LNCAP (cell line): Measurements from ENCODE around the gene HPS1.

Experiments
- TF ChIP-seq, protein P1 (sequence below): fragments of 450-650 bp; IDR thresholded peaks from 2 replicates; pipeline ENCODE4 v1.5.1; 2017; ENCODE audit warnings: mild to moderate bottlenecking

Gene HPS1

DNA sequence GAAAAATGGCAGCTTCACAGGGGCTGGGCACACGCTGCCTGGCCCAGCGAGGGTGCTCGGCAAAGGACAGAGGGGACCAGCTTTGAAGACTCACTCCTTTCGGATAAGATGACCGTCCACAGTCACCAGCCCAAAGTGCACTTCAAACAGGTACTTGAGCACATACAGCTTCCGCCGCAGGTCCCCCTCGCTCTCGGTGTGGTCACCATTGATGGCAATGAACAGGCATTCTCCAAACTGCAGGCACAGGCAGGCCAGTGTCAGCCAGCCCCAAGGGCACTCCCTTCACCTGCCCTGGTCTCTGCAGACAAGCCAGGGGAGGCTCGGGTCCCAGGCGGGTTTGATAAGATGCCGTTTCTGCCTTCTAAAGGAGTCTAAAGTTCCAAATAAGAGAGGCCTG lies 11.6 kb downstream of the HPS1 start:
- TF ChIP-seq, protein P1, sequence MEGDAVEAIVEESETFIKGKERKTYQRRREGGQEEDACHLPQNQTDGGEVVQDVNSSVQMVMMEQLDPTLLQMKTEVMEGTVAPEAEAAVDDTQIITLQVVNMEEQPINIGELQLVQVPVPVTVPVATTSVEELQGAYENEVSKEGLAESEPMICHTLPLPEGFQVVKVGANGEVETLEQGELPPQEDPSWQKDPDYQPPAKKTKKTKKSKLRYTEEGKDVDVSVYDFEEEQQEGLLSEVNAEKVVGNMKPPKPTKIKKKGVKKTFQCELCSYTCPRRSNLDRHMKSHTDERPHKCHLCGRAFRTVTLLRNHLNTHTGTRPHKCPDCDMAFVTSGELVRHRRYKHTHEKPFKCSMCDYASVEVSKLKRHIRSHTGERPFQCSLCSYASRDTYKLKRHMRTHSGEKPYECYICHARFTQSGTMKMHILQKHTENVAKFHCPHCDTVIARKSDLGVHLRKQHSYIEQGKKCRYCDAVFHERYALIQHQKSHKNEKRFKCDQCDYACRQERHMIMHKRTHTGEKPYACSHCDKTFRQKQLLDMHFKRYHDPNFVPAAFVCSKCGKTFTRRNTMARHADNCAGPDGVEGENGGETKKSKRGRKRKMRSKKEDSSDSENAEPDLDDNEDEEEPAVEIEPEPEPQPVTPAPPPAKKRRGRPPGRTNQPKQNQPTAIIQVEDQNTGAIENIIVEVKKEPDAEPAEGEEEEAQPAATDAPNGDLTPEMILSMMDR: no peak

DNA sequence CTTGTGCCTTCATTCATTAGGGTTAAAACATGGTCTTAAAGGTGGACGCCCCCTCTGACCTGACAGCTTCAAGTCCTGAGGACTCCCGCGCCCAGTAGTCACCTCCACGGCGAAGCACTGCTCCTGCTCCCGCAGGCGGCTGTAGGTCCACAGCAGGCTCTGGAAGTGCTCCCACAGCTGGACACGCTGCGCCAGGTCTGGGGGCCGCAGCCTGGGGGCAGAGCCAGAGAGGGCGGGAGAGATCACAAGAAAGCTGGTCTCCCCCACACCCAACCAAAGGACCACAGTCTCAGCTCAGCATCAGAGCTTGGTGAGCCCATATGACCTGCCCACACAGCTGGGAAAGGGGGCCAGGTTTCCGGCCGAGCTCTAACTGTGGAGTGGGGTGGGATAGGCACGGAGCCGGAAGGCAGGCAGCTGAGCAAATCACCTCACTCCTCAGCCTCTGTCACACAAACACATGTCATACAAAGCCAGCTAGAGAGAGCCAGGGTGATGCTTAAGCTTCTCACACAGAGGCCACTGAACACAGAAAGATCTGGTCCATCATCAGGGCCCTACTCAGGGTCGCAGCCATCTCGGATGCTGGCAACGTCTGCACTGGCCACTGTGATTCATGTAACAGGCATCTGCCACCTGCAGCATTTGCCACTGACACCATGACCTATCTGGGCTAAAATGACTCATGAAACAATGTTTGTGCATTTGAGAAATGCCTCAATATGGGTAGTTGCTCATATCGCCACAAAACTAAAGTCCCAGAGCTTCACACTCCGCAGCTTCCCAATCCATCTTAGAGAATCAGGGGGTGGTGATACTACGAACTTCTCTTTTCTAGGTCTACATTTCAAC lies 12.6 kb downstream of the HPS1 start:
- TF ChIP-seq, protein P1: no peak

DNA sequence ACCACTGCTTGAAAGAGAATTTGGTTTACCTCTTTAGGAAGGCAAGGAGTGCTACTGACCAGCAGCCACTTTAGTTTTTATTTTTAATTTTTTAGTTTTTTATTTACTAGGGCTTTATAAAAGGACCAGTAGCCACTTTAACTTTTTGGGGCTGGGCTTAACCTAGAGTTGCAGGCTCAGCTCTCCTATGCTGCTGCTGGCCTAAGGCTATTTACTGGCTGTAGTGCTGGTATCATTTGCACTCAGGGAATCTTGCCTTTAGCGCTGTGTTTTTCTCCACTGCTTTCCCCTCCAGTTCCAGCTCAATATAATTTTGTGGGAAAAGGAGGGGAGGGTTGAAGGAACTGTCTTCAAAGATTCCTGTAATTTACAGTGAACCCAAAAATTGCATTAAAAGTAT lies 13.4 kb downstream of the HPS1 start:
- TF ChIP-seq, protein P1: no peak

DNA sequence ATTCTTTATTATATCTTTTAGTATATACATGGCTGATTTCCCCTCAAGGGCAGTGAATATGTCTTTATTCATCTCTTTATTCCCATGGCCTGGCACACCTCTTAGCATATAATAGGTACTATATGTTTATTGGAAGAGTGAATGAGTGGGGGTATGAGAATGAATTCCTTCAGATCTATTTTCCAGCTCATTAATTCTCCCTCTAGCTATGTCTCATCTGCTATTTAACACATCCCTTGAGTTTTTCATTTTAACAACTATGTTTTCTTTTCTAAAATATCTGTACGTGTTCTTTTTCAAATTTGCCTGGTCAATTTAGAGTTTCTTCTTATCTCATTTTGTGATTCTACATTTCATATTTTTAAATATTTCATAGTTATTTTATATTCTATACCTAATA lies 14.4 kb downstream of the HPS1 start:
- TF ChIP-seq, protein P1: no peak

DNA sequence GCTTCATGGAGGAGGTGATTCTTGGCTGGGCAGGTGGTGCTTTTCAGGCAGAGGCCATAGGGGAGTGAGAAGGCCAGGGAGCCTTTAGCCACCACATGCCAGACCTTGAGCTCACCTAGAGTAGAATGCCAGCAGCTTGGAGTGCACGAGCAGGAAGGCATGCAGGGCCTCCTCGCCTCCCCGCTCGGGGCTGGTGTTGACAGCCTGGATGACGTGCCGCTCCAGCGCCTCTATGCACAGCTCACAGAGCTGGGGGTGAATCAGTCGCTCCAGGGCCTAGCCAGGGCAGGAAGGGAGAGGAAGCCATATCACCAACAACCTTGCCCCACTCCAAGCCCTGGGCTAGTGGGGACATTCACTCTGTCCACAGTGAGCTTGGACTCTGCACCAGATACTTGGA lies 15.7 kb downstream of the HPS1 start:
- TF ChIP-seq, protein P1: no peak

DNA sequence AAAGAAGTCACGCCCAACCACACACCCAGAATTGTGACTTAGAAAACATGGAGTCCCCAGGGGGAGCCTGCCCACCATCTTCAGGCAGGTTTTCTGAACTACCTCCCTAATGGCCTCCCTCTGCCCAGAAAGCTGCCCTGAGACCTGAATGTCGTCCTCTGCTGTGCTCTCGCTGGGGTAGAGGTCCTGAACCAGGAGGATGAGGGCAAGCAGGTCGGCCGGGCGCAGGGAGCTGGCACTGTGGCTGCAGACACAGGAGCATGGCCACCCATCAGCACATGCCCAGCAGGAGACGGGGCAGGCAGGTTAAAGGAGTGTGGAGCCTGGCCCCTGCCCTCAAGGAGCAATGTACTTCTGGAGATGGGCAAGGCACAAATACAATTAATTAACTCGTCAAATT lies 16.3 kb downstream of the HPS1 start:
- TF ChIP-seq, protein P1: no peak

DNA sequence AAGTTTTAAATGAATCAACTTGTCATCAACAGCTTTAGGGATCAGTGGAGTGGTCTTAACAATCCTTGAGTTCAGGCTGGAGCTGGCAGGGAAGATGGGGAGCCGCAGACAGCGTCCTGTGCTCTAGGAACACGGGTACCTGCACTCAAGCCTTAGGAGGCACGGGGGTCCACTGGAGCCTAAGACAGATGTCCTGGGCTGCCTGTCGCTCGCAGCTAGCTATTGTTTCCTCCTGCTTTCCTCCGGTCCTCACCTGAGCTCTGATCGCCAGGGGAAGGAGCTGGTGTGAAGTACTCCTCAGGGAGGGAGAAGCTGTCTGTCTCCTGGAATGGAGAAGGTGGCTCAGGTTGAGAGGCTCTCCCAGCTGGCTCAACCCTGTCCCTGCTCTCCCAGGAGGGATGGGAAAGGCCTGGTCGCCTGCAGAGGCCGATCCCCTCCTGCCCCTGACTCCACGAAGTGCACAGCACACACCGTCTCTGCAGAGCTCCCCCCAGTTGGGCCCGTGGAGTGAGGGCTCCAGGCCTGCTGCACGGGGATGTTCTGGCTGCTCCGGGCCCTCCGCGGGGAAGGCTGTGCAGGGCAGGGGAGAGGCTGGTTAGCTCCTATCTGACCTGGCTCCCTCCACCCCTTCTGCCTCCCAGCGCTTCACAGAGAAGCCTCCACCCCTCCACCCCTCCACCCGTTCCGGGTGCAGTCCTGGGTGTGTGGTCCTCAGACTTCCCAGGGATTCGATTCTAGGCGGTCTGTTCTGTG lies 17.2 kb downstream of the HPS1 start:
- TF ChIP-seq, protein P1: no peak
